TTC549 (cell line): ENCODE data around the gene SPATS2.
"Not testable (repeated sequence)": the region's sequence is repeated elsewhere in the genome, so short reads cannot be mapped to it uniquely, and the experiment has no call there.

Source experiments
- FAIRE-seq: peaks from 2 replicates; lab custom pipeline; 2012; peaks lifted over from hg19 to GRCh38; lab: Jason Lieb, UNC

Gene SPATS2

GRCh38 chr12:49470986-49471385 lies 103.7 kb downstream of the SPATS2 start:
- FAIRE-seq = no peak

DNA sequence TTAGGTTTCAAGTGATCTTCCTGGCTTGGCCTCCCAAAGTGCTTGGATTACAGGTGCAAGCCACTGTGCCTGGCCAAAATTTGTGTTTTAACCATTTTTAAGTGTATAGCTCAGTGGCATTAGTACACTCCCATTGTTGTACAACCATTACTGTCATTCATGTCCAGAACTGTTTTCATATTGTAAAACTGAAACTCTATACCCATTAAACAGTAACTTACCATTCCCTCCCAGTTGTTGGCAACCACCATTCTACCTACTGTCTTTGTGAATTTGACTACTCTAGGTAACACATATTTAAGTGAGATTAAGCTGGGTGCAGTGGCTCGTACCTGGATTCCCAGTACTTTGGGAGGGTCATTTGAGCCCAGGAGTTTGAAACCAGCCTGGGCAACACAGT lies 104.3 kb downstream of the SPATS2 start:
- no peak for FAIRE-seq

GRCh38 chr12:49476091-49476490 lies 108.8 kb downstream of the SPATS2 start:
- FAIRE-seq = no peak

GRCh38 chr12:49478949-49479664 lies 111.8 kb downstream of the SPATS2 start:
- no peak for FAIRE-seq

- FAIRE-seq = no peak
Measured at GRCh38 chr12:49482095-49483051, 115.1 kb downstream of the SPATS2 start.

DNA sequence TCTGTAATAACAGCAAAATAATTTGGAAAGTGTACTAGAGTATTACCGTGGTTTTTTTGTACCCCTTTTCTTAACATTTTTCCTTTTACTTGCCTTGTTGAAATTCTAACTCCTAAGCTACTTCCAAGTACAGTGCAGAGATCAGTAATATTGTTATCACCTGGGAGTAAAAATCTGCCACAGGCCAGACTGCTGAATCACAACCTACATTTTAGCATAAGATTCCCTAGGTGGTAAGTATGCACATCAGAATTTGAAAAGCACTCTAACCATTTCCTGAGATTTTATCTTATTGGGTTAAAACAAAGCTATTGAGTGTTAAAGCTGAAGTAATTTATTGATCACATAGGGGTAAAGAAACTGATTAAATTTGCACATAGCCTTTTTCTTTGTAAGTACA lies 116.4 kb downstream of the SPATS2 start:
- no peak for FAIRE-seq

DNA sequence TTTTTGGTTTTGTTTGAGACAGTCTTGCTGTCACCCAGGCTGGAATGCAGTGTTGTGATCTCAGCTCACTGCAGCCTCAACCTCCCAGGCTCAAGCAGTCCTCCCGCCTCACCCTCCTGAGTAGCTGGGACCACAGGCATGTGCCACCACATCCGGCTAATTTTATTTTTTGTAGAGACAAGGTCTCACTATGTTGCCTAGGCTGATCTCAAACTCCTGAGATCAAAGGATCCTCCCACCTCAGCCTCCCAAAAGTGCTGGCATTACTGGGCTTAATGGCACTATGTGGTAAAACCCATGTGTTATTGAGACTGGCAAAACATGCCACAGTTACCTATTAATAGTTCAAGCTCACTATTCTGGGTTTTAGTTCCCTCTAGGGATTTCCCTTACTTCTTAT lies 120.3 kb downstream of the SPATS2 start:
- no peak for FAIRE-seq

- no peak for FAIRE-seq
Measured at GRCh38 chr12:49489154-49489553, 121.9 kb downstream of the SPATS2 start.

DNA sequence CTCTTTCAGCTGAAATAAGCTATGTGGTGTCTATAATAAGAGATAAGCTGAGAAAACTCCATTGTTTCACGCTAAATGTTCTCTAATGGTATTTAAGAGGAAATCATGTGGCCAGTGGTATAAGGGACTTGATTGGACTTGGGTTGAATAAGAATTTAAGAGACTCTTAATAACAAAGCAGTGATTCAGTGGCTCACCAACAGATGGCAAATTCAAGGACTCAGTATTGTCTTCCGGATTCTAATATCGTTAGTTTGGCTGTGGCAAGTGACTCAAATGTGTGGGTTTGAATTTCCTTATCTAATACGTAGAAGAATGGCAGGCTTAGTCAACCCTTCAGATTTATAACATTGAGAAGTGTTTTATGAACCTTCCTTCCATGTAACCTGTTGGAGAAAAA lies 122.5 kb downstream of the SPATS2 start:
- FAIRE-seq = no peak

DNA sequence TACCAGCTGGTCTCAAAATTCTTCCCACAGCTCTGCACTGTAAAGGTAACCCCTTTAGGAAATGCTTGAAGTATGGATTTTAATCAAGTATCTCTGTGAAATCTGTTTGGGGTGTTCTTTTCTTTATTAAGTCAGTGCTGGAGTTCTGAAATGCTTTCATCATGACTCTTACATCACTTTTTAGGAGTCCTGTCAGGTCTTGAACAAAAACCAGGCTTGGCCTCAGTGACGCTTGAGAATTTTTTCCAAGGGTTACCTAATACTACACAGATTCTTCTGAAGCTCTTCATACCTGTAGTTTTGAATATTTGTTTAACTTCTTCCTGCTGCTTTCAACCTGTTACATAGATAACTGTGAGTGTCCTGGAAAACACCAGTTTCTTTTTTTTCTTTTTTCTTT lies 124.6 kb downstream of the SPATS2 start:
- no peak for FAIRE-seq

- no peak for FAIRE-seq
Measured at GRCh38 chr12:49493900-49494299, 126.6 kb downstream of the SPATS2 start.

DNA sequence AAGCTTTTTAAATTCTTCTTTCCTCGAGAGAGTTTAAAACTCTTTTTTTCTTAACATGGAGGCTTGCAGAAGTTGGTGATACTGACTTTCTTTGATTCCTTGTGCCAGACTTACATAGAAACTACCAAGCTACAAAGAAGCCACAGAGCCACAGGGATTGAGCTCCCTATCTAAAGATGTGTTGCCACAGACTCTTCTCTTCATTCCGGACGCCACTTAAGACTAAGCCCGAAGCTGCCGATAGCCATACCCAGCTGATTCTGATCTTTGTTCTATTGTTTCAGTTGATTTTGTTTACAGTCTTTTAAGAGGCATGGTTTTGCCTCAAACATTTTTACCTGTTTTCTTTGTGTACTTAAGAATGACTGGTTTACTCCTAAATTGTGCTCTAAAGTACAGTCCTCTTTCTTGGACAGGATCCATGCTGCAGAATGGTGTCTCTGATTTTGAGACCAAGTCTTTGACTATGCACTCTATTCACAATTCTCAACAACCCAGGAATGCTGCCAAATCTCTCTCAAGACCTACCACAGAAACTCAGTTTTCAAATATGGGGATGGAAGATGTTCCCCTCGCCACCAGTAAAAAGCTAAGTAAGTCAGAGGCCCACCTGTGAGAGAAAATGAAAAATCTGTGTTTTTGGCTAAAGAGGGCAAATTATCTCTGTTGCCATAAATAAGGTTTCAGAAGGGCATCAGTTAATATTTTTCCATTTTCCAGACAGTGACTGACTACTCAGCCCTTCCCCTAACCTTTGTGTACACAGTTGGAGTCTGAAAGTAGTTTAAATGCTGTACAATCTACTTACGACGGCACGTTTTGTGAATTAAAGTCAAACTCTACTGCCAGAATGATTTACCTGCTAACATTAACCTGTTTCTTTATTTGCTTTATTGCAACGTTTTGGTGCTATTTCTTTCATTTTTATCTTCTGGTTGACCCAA lies 129.4 kb downstream of the SPATS2 start:
- FAIRE-seq = no peak

DNA sequence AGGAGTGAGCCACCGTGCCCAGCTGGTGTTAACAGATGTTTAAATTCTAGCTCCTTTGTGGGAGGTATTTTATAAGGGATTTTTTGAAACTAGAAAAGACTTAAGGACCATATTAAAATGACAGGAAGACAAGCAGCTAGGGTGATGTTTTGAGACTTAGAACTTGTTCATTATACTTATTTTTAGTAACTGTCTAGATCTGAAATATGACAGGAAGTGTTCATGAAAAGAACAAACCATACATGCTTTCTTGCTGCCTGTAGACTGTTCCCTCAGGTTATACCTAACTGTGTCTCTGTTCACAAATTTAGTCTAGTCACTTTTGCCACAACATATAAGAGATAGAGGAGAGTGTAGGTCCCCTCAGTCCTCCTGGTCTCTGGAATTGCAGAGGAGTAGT lies 134.6 kb downstream of the SPATS2 start:
- no peak for FAIRE-seq

DNA sequence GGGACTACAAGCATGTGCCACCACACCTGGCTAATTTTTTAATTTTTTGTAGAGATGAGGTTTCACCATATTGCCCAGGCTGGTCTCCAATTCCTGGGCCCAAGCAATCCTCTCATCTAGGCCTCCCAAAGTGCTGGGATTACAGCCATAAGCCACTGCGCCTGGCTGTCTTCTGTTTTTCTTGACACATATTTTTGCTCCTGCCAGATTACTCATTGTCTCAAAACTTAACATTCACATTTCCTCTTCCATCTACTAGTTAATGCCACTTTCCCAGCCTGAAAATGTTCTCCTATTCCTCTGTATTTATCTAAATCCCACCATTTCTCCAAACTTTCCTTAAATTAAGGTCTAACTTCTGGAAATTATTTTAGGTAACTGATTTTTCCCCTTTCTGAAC lies 135.3 kb downstream of the SPATS2 start:
- no peak for FAIRE-seq

DNA sequence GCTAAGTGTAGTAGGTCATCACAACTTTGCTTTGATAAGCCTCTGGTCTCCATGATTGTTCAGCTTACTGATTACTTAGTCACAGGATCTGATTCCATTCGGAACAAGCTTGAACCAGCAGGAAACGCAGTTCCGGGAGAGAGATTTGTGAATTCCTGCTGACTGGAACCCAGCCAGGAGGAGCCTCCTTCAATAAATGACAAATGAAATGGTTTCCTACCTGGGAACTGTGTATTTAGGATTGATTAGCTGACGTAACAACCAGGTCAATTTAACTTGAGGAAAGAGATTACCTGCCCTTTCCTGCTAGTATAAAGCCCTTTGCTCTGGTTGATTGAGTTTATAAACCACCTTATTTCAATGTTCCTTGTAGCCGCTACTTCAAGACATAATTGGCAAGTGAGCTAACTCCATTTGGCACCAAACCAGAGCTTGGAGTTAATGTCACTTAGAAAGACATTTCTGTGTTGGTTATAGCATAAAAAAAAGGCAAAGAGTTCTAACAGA lies 136.5 kb downstream of the SPATS2 start:
- no peak for FAIRE-seq

DNA sequence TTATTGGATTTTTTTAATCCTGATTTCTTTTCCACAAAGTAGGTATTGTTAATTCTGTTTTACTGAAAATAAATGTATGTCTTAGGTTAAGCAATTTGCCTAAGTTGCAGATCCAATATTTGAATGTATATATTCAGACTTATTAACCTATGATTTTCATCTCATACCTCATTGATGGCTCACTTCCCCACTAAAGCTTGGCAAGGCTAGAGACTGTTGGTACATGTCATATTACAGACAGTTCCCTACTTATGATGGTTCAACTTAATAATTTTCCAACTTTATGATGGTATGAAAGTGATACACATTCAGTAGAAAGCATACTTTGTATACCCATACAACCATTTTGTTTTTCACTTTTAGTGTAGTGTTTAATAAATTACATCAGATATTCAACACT lies 138.4 kb downstream of the SPATS2 start:
- no peak for FAIRE-seq

DNA sequence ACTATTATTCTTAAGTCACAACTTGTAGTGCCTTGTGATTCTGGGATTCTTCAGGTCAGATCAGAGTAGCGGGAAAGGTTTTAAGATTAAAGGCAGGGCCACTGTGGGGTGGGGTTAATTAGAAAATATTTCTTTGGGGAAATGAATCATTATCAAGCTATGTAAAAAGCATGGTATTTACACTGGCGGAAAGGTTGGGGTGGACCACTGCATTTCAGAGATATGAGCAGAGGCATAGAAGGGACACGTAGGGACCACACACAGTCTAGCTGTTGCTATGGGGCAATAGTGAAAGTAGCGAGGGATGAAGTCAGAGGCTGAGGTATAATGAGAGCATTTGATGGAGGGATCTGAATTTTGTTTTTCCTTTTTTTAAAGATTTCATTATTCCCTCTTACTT lies 139.9 kb downstream of the SPATS2 start:
- no peak for FAIRE-seq

GRCh38 chr12:49509681-49510080 lies 142.4 kb downstream of the SPATS2 start:
- not testable (repeated sequence) for FAIRE-seq

DNA sequence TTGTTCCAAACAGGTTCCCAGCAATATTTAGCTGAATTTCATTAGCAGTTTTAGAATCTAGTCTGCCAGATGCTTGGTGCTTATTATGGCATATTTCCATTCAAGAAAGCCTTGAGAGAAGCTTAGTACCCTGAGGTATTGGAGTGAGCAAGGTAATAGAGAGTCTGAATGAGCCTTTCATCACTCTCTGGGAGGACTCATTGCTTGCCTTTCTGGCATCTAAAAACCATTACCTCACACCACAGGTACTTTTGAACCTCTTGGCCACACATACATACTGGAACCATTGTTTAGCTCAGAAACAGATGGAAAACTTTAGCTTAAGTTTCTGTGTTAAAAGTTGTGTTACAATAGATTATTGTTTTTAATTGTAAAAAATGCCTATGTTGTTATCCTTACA lies 144.1 kb downstream of the SPATS2 start:
- FAIRE-seq = no peak

DNA sequence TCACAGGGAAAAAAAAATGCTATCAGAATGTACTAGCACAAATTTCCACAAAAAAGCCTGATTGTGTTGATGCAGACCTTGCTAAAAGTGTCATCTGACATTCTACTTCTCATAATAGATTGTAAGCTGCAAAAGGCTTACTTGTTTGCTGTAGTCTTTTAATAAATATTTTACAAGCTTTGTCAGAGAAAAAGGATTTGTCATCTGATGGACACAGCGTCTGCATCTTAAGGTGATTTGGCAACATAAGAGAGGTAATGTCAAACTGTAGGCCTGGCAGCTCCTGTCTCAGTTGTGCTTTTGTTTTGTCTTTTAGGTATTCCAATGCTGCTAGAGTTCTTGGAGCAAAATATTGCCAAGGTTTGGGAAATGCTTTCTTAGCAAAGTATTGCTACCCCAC lies 145.3 kb downstream of the SPATS2 start:
- FAIRE-seq = no peak

- no peak for FAIRE-seq
Measured at GRCh38 chr12:49515266-49515665, 148.0 kb downstream of the SPATS2 start.

- FAIRE-seq = no peak
Measured at GRCh38 chr12:49518914-49519573, 151.8 kb downstream of the SPATS2 start.
